Measurements from ENCODE around the gene OGN.
"Not testable (repeated sequence)": the region's sequence is repeated elsewhere in the genome, so short reads cannot be mapped to it uniquely, and the experiment has no call there.

The OGN gene

GRCh38 chr9:92404042-92404836 lies at the start of gene OGN:
TSS of gene OGN (minus strand) at chr9:92404578. CDS start at chr9:92403407, 1,171 bp downstream.
- DNase-seq = no peak

GRCh38 chr9:92446536-92446935 lies 42.2 kb upstream of the OGN start:
- no peak for DNase-seq

- DNase-seq = no peak
These were observed 40.5 kb upstream of the OGN start for GRCh38 chr9:92444841-92445240.

GRCh38 chr9:92440751-92441046 lies 36.3 kb upstream of the OGN start:
- no peak for DNase-seq

- no peak for DNase-seq
These were observed 35.8 kb upstream of the OGN start for GRCh38 chr9:92439921-92440750.

GRCh38 chr9:92438900-92439526 lies 34.6 kb upstream of the OGN start:
- peak; percentile 10 to 16 for DNase-seq

- no peak for DNase-seq
These were observed 30.9 kb upstream of the OGN start for GRCh38 chr9:92435263-92435662.

- DNase-seq = no peak
These were observed 28.7 kb upstream of the OGN start for GRCh38 chr9:92432972-92433548.

GRCh38 chr9:92432350-92432749 lies 28.0 kb upstream of the OGN start:
- DNase-seq = peak in 1 of 2 experiments; percentile 35

GRCh38 chr9:92429836-92430235 lies 25.5 kb upstream of the OGN start:
- no peak for DNase-seq

GRCh38 chr9:92426501-92427145 lies 22.2 kb upstream of the OGN start:
- DNase-seq = peak; percentile 82 to 96

- DNase-seq = no peak
These were observed 21.1 kb upstream of the OGN start for GRCh38 chr9:92425474-92425873.

- no peak for DNase-seq
These were observed 20.0 kb upstream of the OGN start, which contains the start of gene OMD for GRCh38 chr9:92424340-92424739. TSS of gene OMD (minus strand) at chr9:92424471. CDS start at chr9:92417558, 6,913 bp downstream.

- no peak for DNase-seq
These were observed 19.2 kb upstream of the OGN start for GRCh38 chr9:92423612-92424011.

GRCh38 chr9:92422611-92423338 lies 18.4 kb upstream of the OGN start:
- DNase-seq = no peak

- DNase-seq = no peak
These were observed 10.2 kb upstream of the OGN start for GRCh38 chr9:92414566-92414965.

GRCh38 chr9:92411157-92411556 lies 6.8 kb upstream of the OGN start:
- not testable (repeated sequence) for DNase-seq

- DNase-seq = no peak
These were observed 4.5 kb upstream of the OGN start for GRCh38 chr9:92408747-92409478.

GRCh38 chr9:92407818-92408217 lies 3.4 kb upstream of the OGN start:
- no peak for DNase-seq

GRCh38 chr9:92406477-92406876 lies 2.1 kb upstream of the OGN start:
- no peak for DNase-seq

- DNase-seq = no peak
These were observed 1.4 kb upstream of the OGN start for GRCh38 chr9:92405818-92406217.
